GM12878 (cell line): ENCODE data around the gene TRHDE. TPM values are rescaled to one million over a fixed set of nuclear protein-coding genes. Genes with fewer than 3 reads are reported as not detected.

Source experiments
- BCL11A ChIP-seq: IDR thresholded peaks from 2 replicates; pipeline ENCODE4 v1.6.1; 2011; ENCODE audit warnings: low read depth, low read length
- EP300 ChIP-seq, 2 experiments: fragments of 150-350 bp in 1 of 2; IDR thresholded peaks; 2 replicates each; pipeline ENCODE4 v1.6.1; 2011 to 2012; ENCODE audit warnings: low read depth in 2 of 2, low read length in 2 of 2, borderline replicate concordance in 1 of 2, improper control_type of control experiment in 1 of 2, inconsistent platforms in 1 of 2; ENCODE audit not compliant: control insufficient read depth in 1 of 2
- FOS ChIP-seq: IDR thresholded peaks from 3 replicates; pipeline ENCODE4 v1.6.1; 2011; ENCODE audit warnings: borderline replicate concordance; ENCODE audit not compliant: insufficient read length; ENCODE audit errors: extremely low read depth
- JUNB ChIP-seq: IDR thresholded peaks from 2 replicates; pipeline ENCODE4 v1.6.1; 2016; ENCODE audit warnings: antibody characterized with exemption, mild to moderate bottlenecking
- KLF5 ChIP-seq: fragments of 450-650 bp; IDR thresholded peaks from 2 replicates; pipeline ENCODE4 v1.6.1; 2014; ENCODE audit warnings: mild to moderate bottlenecking; ENCODE audit not compliant: partially characterized antibody
- TCF7 ChIP-seq: IDR thresholded peaks from 2 replicates; pipeline ENCODE4 v1.6.1; 2014; ENCODE audit warnings: antibody characterized with exemption, borderline replicate concordance
- polyA plus RNA-seq, 11 experiments: library from polyadenylated mRNA; depleted of rRNA in 4 of 11; unstranded in 6 of 11; stranded (reverse) in 5 of 11; fragments of >200 nt; fragmentation: Nextera tagmentation in 4 of 11; fragmentation: Illumina TruSeq in 1 of 11; extraction: Ambion mirVana in 4 of 11; extraction: Trizol in 1 of 11; gene quantifications; 1 replicate in 1 of 11; 2 replicates in 10 of 11; pipeline versions ENCODE4 v1.2.1 to v1.2.3, GENCODE V29; 2011 to 2016; ENCODE audit warnings: inconsistent platforms in 2 of 11, missing spikeins in 2 of 11, low read depth in 1 of 11
- total RNA-seq, 4 experiments: library from RNA; depleted of rRNA in 3 of 4; stranded (reverse); fragments of >200 nt in 3 of 4; fragmentation: Illumina TruSeq in 1 of 4; extraction: Trizol in 1 of 4; gene quantifications; 2 replicates each; pipeline versions ENCODE4 v1.2.1 to v1.2.3, GENCODE V29; 2013 to 2021
- TF ChIP-seq, protein P1 (sequence below): fragments of 450-650 bp; IDR thresholded peaks from 2 replicates; pipeline ENCODE4 v1.6.1; 2018; ENCODE audit warnings: mild to moderate bottlenecking, low read depth, moderate library complexity; ENCODE audit not compliant: partially characterized antibody
- TF ChIP-seq, protein P2 (sequence below): IDR thresholded peaks from 2 replicates; pipeline ENCODE4 v1.6.1; 2011; ENCODE audit warnings: low read depth, mild to moderate bottlenecking, low read length, moderate library complexity, borderline replicate concordance; ENCODE audit errors: extremely low read depth
- TF ChIP-seq, protein P3 (sequence below): IDR thresholded peaks from 2 replicates; pipeline ENCODE4 v1.6.1; 2011; ENCODE audit warnings: borderline replicate concordance, low read depth, mild to moderate bottlenecking, moderate library complexity, low read length; ENCODE audit not compliant: insufficient read depth, poor library complexity, severe bottlenecking
- TF ChIP-seq, protein P4 (sequence below): fragments of 450-650 bp; IDR thresholded peaks from 2 replicates; pipeline ENCODE4 v1.6.1; 2017; ENCODE audit warnings: antibody characterized with exemption, mild to moderate bottlenecking, moderate library complexity

TRHDE gene
- total and polyA plus RNA-seq, 10 of the 15 experiments (the other 5 are each of a cell fraction or from before 2014, with no cell fraction given), result not detected

DNA sequence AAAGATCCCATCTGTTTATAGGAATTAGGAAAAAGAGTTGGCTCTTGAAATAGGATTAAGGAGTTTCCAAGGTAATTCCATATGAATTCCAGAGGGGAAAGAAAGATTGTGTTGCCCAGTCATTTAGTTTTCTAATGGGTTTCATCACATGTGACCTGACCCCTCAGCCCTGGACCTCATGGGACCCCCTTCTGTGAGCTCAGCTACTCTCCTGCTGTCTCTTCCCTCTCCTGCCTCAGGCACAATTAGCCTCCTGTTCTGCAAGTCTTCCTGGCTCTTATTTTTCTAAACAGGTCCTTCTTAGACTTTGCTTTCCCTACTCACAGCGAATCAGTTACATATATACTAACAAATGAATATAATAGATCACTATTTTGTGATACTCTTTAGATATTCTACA, 237.7 kb downstream of the TRHDE start (continued):
- TF ChIP-seq, protein P1, sequence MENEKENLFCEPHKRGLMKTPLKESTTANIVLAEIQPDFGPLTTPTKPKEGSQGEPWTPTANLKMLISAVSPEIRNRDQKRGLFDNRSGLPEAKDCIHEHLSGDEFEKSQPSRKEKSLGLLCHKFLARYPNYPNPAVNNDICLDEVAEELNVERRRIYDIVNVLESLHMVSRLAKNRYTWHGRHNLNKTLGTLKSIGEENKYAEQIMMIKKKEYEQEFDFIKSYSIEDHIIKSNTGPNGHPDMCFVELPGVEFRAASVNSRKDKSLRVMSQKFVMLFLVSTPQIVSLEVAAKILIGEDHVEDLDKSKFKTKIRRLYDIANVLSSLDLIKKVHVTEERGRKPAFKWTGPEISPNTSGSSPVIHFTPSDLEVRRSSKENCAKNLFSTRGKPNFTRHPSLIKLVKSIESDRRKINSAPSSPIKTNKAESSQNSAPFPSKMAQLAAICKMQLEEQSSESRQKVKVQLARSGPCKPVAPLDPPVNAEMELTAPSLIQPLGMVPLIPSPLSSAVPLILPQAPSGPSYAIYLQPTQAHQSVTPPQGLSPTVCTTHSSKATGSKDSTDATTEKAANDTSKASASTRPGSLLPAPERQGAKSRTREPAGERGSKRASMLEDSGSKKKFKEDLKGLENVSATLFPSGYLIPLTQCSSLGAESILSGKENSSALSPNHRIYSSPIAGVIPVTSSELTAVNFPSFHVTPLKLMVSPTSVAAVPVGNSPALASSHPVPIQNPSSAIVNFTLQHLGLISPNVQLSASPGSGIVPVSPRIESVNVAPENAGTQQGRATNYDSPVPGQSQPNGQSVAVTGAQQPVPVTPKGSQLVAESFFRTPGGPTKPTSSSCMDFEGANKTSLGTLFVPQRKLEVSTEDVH, result no peak
- TF ChIP-seq FOS (no peak), KLF5 (no peak), BCL11A (no peak), JUNB (no peak), EP300 (IDR thresholded peaks at IDR 0.05; ENCODE audit: borderline replicate concordance in 1 of 2, control insufficient read depth in 1 of 2, low read depth in 2 of 2, low read length in 2 of 2) (no peak), TCF7 (no peak)
- TF ChIP-seq, protein P2, sequence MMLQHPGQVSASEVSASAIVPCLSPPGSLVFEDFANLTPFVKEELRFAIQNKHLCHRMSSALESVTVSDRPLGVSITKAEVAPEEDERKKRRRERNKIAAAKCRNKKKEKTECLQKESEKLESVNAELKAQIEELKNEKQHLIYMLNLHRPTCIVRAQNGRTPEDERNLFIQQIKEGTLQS, result no peak
- TF ChIP-seq, protein P3, sequence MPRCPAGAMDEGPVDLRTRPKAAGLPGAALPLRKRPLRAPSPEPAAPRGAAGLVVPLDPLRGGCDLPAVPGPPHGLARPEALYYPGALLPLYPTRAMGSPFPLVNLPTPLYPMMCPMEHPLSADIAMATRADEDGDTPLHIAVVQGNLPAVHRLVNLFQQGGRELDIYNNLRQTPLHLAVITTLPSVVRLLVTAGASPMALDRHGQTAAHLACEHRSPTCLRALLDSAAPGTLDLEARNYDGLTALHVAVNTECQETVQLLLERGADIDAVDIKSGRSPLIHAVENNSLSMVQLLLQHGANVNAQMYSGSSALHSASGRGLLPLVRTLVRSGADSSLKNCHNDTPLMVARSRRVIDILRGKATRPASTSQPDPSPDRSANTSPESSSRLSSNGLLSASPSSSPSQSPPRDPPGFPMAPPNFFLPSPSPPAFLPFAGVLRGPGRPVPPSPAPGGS, result no peak
- TF ChIP-seq, protein P4, sequence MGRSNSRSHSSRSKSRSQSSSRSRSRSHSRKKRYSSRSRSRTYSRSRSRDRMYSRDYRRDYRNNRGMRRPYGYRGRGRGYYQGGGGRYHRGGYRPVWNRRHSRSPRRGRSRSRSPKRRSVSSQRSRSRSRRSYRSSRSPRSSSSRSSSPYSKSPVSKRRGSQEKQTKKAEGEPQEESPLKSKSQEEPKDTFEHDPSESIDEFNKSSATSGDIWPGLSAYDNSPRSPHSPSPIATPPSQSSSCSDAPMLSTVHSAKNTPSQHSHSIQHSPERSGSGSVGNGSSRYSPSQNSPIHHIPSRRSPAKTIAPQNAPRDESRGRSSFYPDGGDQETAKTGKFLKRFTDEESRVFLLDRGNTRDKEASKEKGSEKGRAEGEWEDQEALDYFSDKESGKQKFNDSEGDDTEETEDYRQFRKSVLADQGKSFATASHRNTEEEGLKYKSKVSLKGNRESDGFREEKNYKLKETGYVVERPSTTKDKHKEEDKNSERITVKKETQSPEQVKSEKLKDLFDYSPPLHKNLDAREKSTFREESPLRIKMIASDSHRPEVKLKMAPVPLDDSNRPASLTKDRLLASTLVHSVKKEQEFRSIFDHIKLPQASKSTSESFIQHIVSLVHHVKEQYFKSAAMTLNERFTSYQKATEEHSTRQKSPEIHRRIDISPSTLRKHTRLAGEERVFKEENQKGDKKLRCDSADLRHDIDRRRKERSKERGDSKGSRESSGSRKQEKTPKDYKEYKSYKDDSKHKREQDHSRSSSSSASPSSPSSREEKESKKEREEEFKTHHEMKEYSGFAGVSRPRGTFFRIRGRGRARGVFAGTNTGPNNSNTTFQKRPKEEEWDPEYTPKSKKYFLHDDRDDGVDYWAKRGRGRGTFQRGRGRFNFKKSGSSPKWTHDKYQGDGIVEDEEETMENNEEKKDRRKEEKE, result no peak
